Myocyte (in vitro differentiated cells): ENCODE measurements around the gene TLL1. TPM values are rescaled to one million over a fixed set of nuclear protein-coding genes. Genes with fewer than 3 reads are reported as not detected.
A peak's percentile ranks its signal among the peaks of the same experiment; 100 is the strongest.

Experiments used
- DNase-seq: peaks from one replicate; pipeline ENCODE4 v3.0.0-alpha.2; 2012; ENCODE audit warnings: low read depth
- total RNA-seq: library from RNA; depleted of rRNA; stranded (reverse); fragments of >200 nt; gene quantifications from 2 replicates; pipeline ENCODE4 v1.2.3, GENCODE V29; 2014

Gene TLL1
- total RNA-seq, 1 donor from 2014 or later: not detected

DNA sequence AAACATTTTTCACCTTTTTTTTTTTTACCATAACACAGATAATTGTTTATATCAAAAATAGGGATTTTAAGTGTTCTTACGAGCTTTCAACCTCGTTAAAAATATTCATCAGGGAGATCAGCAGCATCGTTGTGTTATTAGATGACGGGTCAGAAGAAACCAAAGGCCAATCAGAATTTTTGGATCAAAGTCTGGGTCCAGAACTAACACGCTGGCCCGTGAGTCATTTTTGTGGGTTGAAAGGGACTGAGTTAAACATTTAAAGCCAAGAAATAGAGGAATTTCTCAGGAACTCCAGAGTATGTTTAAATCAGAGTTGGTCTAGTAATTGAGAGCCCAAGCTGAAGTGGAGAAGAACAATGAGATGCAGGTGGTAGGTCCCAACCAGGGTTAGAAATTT is 170.8 kb downstream of the TLL1 start:
- DNase-seq: no peak

DNA sequence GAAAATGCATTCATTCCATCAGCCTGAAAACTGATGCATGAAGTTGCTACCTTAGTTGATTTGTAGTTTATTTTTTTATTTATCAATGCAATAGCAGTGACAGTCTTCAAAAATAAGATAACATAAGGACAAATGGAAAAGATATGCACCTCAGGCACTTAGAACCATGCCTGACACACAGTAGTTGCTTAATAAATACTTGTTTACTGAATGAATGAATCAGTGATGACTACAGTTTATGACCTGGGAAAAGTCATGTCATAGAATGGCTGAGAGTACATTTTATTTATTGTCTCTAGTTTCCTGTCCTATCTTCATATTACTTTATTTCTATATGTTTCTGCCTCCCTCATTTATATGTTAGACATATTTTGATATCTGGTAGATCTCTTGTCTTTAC is 171.8 kb downstream of the TLL1 start:
- DNase-seq: no peak

- DNase-seq: no peak
Measured at GRCh38 chr4:166045457-166045856, 172.4 kb downstream of the TLL1 start.

DNA sequence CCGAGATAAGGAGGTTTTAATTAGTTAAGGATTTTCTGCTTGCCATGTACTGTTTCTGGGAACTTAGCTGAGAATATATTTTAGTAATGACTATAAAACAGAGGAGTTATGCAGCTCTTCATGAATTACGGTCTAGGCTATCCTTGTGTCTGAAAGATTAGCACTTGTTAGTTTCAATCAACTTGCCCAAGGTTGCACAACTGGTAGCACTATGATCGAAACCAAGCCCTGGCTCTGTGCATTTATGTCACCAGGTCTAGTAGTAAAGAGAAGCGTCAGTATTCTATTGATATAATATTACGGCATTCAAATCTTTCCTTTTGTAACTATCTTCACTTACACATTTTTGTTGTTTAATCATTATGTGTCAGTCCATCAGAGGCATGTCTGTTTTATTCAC is 176.0 kb downstream of the TLL1 start:
- DNase-seq: no peak

- no peak for DNase-seq
Measured at GRCh38 chr4:166064721-166065120, 191.7 kb downstream of the TLL1 start.

DNA sequence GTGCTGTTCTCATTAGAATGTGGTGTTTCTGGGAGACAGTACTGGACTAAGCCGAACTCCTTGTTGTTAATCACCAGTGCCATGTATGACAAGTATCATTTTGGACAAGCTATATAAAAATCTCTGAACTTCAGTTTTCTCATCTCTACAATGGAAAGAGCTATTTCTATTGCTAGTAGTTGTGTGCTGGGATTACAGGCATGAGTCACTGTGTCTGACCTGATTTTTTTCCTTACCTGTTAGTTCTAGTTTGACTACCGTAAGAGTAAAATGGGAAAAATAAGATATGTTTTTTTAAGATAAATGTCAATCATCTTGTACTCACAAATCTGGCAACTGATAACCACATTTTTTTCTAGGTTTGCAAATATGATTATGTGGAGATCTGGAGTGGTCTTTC is 192.3 kb downstream of the TLL1 start:
- DNase-seq: no peak

DNA sequence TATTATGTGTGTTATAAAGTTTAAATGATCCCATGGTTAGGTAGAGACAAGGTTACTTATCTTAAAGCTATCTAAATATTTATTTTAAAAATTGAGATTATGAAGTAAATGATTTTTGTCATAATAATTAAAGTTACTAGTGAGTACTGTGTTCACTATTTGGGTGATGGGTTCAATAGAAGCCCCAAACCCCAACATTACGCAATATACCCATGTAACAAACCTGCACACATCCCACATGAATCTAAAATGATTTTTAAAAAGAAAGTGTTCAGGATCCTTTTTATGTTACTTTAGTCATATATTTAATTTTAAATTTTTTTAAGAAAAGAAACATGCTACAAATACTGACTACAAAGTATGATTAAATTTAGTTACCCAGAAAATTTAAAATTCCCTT is 193.9 kb downstream of the TLL1 start:
- DNase-seq: no peak

- DNase-seq: no peak
Measured at GRCh38 chr4:166067915-166068314, 194.9 kb downstream of the TLL1 start.

GRCh38 chr4:166073783-166074182 is 200.7 kb downstream of the TLL1 start:
- no peak for DNase-seq

DNA sequence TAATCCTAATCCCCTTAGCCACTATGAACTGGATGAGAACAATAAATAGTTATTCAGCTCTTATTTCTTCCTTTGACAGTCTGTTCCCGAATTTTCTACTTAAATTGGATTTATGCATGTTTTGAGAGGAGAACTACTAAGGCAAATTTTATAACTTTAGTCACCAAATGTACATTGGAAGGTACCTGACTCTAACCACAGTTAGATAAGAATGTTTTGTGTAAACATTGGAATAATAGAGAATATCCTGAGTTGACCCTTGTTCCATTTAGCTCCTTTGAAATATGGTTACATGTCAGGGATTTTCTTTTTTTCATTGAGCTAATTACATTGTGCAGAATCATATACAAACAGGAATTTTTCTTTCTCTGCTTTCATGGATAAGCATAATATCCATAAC is 202.6 kb downstream of the TLL1 start:
- no peak for DNase-seq

DNA sequence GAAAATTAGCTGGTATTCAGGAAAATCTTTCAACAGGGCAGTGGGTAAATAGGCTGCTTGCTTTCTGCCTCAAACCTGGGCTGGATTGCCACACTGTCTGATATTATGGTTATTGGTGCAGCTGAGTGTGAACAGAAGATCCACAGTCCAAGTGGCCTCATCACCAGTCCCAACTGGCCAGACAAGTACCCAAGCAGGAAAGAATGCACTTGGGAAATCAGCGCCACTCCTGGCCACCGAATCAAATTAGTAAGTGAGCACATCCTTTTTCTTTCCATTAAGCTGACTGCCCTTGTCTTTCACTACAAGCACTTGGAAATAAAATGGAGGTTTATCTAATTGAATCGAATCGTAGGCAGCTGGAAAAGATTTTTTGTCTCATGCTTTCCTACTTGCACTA is 204.7 kb downstream of the TLL1 start:
- DNase-seq: no peak

DNA sequence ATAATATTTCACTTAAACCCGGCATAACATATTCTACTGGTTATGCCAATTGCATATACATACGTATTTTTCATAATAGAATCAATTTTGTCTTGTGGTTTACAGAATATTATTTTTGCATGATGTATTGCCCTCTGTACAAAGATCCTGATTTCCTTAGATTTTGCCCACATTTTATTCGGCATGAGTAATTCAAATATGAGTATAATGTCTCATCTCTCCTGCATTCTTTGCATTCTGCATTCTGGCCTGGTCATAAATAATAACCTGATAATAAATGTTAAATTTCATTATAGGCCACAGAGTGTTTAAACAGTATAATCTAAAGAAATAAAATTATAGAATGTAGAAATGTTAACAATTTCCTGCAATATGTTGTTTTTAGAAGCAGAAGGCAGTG is 205.3 kb downstream of the TLL1 start:
- no peak for DNase-seq

GRCh38 chr4:166078955-166079354 is 205.9 kb downstream of the TLL1 start:
- peak; percentile 23 for DNase-seq

DNA sequence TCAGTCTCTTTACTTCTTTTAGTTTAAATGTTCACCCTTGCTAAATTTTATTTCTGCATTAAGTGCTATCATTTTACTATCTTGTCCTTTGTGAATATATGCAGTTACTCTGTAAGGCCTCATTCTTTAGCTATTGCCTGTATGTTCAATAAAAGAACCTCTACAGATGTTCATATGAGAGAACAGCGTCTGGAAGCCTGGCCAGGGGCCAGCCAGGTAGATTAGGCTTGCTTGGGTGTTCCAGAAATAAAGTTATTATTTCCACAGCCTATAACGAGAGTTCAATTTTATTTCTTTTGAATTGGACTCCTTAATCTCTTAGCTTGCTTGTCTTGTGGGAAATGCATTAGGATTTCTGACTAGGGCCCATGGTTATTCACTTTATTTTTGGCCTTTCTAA is 214.5 kb downstream of the TLL1 start:
- DNase-seq: no peak

DNA sequence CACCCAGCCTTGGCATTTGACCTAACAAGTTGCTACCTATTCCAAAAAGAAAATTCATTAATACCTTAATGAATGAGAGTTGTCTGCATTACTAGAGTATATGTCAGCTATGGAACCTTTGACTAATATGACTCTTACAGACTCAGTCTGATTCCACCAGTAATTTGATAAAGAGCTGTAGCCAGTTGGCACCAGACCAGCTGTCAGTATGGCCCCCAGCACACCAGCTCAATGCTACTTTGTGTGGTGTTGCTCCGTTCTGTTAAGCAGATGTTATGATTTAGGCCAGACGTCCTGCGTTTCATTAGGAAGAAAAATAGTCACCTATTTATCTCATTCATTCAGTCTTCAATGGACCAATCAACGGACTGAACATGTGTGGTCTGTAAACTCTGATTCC is 215.5 kb downstream of the TLL1 start:
- no peak for DNase-seq

DNA sequence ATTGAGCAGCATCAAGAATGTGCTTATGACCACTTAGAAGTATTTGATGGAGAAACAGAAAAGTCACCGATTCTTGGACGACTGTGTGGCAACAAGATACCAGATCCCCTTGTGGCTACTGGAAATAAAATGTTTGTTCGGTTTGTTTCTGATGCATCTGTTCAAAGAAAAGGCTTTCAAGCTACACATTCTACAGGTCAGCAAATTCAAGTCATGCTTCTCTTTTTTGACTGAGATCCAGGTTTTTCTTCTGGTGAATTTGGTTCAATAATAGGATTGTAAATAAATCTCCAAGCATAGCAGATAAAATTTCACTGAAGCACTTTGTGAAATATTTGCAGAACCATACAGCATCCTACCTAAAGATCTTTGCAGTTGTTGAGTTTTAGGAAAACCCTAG is 218.1 kb downstream of the TLL1 start:
- DNase-seq: no peak

- DNase-seq: peak; percentile 36
Measured at GRCh38 chr4:166091912-166092510, 219.0 kb downstream of the TLL1 start.

DNA sequence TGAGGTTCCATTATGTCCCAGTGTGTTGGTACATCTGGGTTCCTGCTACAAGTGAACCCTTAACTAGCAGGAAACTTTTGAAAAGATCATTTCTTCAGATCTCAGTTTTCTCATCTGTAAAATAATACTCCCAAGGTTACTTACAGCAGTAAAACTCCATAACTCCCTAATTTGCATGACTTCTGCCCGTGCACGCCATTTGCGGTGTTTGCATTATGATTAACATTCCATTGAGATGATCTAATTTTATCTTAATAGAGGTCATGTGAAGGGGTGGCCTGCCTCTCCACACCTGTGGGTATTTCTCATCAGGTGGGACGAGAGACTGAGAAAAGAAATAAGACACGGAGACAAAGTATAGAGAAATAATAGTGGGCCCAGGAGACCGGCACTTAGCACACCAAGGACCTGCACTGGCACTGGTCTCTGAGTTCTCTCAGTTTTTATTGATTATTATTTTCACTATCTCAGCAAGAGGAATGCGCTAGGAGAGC is 219.8 kb downstream of the TLL1 start:
- no peak for DNase-seq

DNA sequence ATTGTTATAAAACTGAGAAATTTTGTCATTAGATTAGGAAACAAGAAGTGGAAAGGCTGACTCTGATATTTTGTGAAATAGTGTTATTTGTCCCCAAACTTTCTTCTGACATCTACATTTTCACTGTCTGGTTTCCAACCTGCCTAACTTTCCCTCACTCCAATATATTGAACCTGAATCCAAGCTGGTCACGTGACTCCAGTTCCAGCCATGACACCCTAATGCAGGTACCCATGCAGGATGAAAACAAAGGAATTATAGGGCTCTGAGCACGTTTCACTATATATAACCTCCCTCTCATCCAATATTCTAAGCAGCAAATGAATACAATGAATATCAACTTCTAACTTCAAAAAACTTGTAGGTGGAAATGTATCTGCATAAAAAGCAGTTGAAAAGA is 231.6 kb downstream of the TLL1 start:
- DNase-seq: no peak

- DNase-seq: peak; percentile 15
Measured at GRCh38 chr4:166121897-166122296, 248.9 kb downstream of the TLL1 start.

DNA sequence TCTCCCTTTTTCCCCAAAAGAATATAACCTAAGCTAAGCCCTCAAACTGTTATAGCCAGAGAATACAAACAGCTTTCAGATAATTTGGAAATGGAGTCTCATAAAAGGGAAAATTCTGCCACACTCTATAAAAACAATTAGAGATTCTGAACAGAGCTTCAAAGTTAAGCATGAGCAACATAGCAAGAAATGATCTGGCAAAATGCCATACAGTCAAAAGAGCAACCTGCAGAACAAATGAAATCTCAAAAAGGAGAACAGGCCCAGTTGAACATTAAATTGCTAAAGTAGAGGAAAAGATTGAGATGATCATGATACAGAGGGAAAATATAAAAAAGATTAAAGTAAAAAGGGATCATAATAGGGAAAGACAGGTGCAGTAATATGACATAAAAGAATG is 250.5 kb downstream of the TLL1 start:
- DNase-seq: no peak

- no peak for DNase-seq
Measured at GRCh38 chr4:166128403-166128802, 255.4 kb downstream of the TLL1 start.

GRCh38 chr4:166134285-166134684 is 261.2 kb downstream of the TLL1 start:
- no peak for DNase-seq

DNA sequence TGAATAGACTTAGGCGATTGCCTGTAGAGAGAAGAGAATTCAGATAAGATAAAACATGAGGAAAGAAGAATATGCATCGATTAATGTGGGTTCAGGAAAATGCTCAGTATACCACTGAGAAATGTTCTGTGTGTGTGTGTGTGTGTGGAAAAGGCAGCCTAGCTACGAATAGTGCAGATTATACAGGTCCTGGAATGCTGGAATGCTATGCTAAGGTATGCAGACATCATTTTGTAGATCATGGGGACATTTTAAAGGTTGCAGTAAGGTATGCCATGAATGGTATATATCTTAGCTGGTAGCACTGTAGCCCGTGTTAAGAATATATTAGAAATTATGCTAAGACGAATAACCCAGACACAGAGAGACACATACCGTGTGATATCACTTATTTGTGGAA is 267.9 kb downstream of the TLL1 start:
- no peak for DNase-seq
